Spinal cord (tissue), 10 donors: ENCODE data around the gene SOWAHA. TPM values are rescaled to one million over a fixed set of nuclear protein-coding genes. Genes with fewer than 3 reads are reported as not detected.

Experiments used
- DNase-seq, 6 donors: peaks; one replicate each; pipeline versions ENCODE4 v3.0.0 to v3.0.0-alpha.2; 2013 to 2015; ENCODE audit warnings: low spot score in 6 of 6, low read depth in 4 of 6
- H3K27ac ChIP-seq: one replicate; pipeline ENCODE4 v1.5.1; 2013; ENCODE audit warnings: low read depth, low read length, control low read depth
- H3K27me3 ChIP-seq: one replicate; pipeline ENCODE4 v1.6.1; 2013; ENCODE audit warnings: low read length; ENCODE audit not compliant: control insufficient read depth, insufficient read depth
- H3K36me3 ChIP-seq: one replicate; pipeline ENCODE4 v1.6.1; 2013; ENCODE audit warnings: low read length; ENCODE audit not compliant: control insufficient read depth, insufficient read depth
- H3K4me1 ChIP-seq: one replicate; pipeline ENCODE4 v1.6.1; 2013; ENCODE audit warnings: low read length; ENCODE audit not compliant: control insufficient read depth, insufficient read depth
- H3K4me3 ChIP-seq: one replicate; pipeline ENCODE4 v1.5.1; 2013; ENCODE audit warnings: low read depth, low read length, control low read depth
- H3K9me3 ChIP-seq: one replicate; pipeline ENCODE4 v1.6.1; 2013; ENCODE audit warnings: low read length; ENCODE audit not compliant: control insufficient read depth, insufficient read depth
- WGBS: methylation state at CpG from one replicate; pipeline ENCODE4 v1.1.5; 2013; ENCODE audit warnings: missing lambda C conversion rate; ENCODE audit not compliant: insufficient coverage; 5-methylcytosine and 5-hydroxymethylcytosine counted together
- polyA plus RNA-seq, 2 donors: library from polyadenylated mRNA; unstranded; fragments of 120-200 nt; gene quantifications; one replicate each; pipeline ENCODE4 v1.2.1, GENCODE V29; 2013; ENCODE audit not compliant: insufficient read length in 2 of 2
- total RNA-seq, 2 donors: library from RNA; depleted of rRNA in 1 of 2; stranded (reverse); fragments of 120-200 nt in 1 of 2; fragments of >200 nt in 1 of 2; gene quantifications; one replicate each; pipeline versions ENCODE4 v1.2.3 to v1.2.4, GENCODE V29; 2013 to 2014
- donor health status: healthy.

The SOWAHA gene
- total and polyA plus RNA-seq, 4 donors, result 1.2 to 5.8 (median 4.4) TPM

DNA sequence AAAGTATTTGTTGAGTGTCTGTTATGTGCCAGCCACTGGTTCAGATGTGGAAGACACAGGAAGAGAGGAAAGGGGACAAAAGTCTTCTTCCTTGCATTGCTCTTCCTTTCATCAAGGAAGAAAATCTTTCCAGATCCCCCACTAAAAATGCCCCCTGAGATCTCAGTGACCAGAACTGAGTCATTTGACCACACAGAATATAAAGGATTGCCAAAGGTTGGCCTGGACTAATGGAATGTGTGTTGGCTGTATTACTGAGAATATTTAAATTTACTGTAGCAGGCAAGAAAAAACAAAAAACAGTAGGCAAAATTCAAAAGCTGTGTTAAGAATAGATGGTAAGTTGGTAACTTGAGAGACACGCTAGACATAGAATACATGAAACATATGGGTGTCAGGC is 26.0 kb upstream of the SOWAHA start:
- H3K36me3 ChIP-seq, result no peaks in the 10 kb centered on the region
- WGBS, result 100% methylated on average over 1 of the region's 1 CpG
- H3K9me3 ChIP-seq, result no peaks in the 10 kb centered on the region
- H3K27me3 ChIP-seq, result no peaks in the 10 kb centered on the region
- no peak for DNase-seq
- H3K27ac ChIP-seq, result no peak overlapping the region
- H3K4me3 ChIP-seq, result no peak overlapping the region
- peaks cover 13% of the 10 kb centered on the region for H3K4me1 ChIP-seq

GRCh38 chr5:132788508-132788907 is 24.6 kb upstream of the SOWAHA start:
- Histone ChIP-seq H3K9me3 (no peaks in the 10 kb centered on the region), H3K27ac (no peak overlapping the region), H3K4me1 (peaks cover 13% of the 10 kb centered on the region), H3K4me3 (no peak overlapping the region), H3K27me3 (no peaks in the 10 kb centered on the region), H3K36me3 (no peaks in the 10 kb centered on the region)
- no CpG with 5 or more reads among the region's 1 CpG for WGBS
- DNase-seq, result no peak

DNA sequence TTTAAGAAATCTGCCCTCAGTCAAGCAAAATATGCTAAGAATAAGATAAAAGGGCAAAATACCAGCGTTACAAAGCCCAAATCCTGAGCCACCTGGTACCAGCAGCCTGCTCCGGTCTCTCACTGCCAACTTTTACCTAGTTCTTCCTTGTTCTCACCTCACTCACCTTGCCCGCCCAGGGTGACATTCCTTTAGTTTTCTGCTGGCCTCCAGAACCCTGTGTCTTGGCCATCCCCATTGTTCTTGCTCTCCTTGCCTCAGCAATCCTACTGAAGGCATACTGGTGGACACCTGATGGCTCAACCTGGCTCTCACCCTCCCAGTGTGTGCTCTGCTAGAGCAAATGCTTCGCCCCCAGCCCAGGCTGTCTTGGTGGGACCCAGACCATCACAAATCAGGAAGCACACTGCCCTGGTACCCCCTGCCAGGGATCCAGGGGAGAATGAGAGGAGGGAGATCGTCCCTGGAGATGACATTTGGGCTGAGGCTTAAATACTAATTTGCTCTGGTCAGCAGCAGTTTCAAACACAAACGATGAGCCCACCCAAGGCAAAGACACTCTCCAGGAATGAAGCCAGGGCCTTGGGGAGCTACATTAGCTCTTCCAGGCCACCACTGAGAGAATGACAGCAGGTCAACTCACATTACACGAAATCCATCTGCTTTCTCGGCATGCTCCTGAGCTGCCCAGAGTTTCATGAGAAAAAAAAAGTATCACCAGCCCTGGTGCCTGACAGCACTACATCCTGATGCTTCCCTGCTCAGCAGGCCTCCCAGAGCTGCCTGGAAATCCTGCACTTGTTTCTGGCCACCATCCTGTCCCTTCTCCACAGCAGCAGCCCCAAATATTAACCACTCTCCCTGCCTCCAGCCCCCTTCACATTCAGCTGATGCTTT is 23.9 kb upstream of the SOWAHA start:
- Histone ChIP-seq H3K27me3 (no peaks in the 10 kb centered on the region), H3K27ac (peak overlapping the region; percentile 8), H3K4me1 (peaks cover 13% of the 10 kb centered on the region), H3K4me3 (no peak overlapping the region), H3K9me3 (no peaks in the 10 kb centered on the region), H3K36me3 (no peaks in the 10 kb centered on the region)
- peak in 1 of 6 donors; percentile 46 for DNase-seq
- 58% methylated on average over 6 of the region's 8 CpGs for WGBS

DNA sequence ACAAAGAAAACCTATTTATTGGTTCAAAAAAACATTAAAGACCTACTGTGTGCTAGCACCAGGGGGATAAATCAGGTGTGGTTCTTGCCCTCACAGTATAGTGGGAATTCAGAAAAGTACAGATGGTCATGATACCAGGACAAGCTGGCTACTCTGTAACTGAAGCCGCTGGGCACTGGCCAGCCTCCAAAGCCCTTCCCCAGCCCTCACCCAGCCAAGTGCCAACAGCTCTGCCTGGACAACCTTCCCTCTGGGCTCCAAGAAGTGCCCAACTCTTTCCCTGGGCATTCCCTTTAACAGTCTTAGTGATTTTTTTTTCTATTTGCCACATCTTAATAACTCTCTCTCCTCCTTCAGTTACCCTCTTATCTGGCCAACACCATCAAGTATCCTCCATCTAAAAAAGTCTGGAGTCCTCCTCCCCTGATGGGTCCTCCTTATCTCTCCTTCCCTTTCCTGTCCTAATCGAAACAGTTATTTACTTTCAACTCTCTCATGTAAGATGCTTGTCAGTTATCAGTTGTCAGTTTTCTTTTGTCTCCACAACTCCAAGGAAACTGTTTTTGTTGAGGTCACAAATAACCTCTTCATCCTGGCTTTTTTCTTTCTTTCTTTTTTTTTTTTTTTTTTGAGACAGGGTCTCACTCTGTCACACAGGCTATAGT is 22.8 kb upstream of the SOWAHA start:
- DNase-seq, result peak in 2 of 6 donors; percentile 48 to 62
- WGBS, result 43% methylated on average over 1 of the region's 2 CpGs
- no peak overlapping the region for H3K27ac ChIP-seq

DNA sequence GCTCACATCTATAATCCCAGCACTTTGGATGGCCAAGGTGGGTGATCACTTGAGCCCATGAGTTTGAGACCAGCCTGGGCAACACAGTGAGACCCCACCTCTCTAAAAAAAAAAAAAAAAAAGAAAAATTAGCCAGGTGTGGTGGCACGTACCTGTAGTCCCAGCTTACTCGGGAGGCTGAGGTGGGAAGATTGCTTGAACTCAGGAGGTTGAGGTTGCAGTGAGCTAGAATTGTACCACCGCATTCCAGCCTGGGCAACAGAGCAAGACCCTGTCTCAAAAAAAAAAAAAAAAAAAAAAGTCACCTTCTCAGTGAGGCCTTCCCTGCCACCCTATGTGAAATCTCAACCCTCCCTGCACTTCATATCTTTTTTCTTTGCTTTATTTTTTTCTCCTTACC is 22.1 kb upstream of the SOWAHA start:
- Histone ChIP-seq H3K27ac (no peak overlapping the region), H3K9me3 (no peaks in the 10 kb centered on the region), H3K4me1 (peaks cover 13% of the 10 kb centered on the region), H3K36me3 (no peaks in the 10 kb centered on the region), H3K4me3 (no peak overlapping the region), H3K27me3 (no peaks in the 10 kb centered on the region)
- DNase-seq, result no peak
- 100% methylated on average over 2 of the region's 3 CpGs for WGBS

More for the DNA sequence above, 22.8 kb upstream of the SOWAHA start:
- Histone ChIP-seq H3K36me3 (no peaks in the 10 kb centered on the region), H3K4me1 (peaks cover 13% of the 10 kb centered on the region), H3K9me3 (no peaks in the 10 kb centered on the region), H3K27me3 (no peaks in the 10 kb centered on the region), H3K4me3 (no peak overlapping the region)

GRCh38 chr5:132797651-132798050 is 15.5 kb upstream of the SOWAHA start:
- H3K9me3 ChIP-seq, result no peaks in the 10 kb centered on the region
- no peak overlapping the region for H3K4me3 ChIP-seq
- no peaks in the 10 kb centered on the region for H3K27me3 ChIP-seq
- peak in 2 of 6 donors; percentile 22 to 71 for DNase-seq
- H3K27ac ChIP-seq, result peak overlapping the region; percentile 35
- no peaks in the 10 kb centered on the region for H3K36me3 ChIP-seq
- peaks cover 14% of the 10 kb centered on the region for H3K4me1 ChIP-seq
- WGBS, result 39% methylated on average over 2 of the region's 2 CpGs

- 94% methylated on average over 2 of the region's 2 CpGs for WGBS
These were observed 13.7 kb upstream of the SOWAHA start for GRCh38 chr5:132799392-132799791.

DNA sequence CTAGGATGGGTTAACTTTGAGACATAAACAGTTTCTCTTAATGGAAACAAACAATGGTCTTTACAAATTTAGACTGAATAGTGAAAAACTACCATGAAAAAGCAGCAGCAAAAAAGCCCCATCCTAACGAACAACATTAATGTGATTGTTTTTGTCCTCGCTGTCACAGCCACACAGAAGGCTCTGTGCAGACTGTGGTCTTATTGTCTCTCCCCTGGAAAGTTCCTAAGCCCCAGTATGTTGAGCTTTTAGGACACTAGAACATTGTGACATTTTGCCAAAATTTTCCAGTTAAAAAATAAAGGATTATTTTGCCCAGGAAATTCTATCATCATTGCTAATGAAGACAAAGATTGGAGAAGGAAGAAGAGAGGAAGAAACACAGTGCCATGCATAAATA is 12.6 kb upstream of the SOWAHA start:
- Histone ChIP-seq H3K27ac (peak overlapping the region; percentile 65), H3K36me3 (no peaks in the 10 kb centered on the region), H3K4me1 (peaks cover 14% of the 10 kb centered on the region), H3K9me3 (no peaks in the 10 kb centered on the region), H3K27me3 (no peaks in the 10 kb centered on the region), H3K4me3 (no peak overlapping the region)
- peak in 2 of 6 donors; percentile 63 for DNase-seq
- WGBS, result 10% methylated on average over 2 of the region's 2 CpGs

More at GRCh38 chr5:132799392-132799791, 13.7 kb upstream of the SOWAHA start:
- Histone ChIP-seq H3K36me3 (no peaks in the 10 kb centered on the region), H3K4me1 (peaks cover 14% of the 10 kb centered on the region), H3K9me3 (no peaks in the 10 kb centered on the region), H3K4me3 (no peak overlapping the region), H3K27ac (no peak overlapping the region), H3K27me3 (no peaks in the 10 kb centered on the region)
- no peak for DNase-seq

DNA sequence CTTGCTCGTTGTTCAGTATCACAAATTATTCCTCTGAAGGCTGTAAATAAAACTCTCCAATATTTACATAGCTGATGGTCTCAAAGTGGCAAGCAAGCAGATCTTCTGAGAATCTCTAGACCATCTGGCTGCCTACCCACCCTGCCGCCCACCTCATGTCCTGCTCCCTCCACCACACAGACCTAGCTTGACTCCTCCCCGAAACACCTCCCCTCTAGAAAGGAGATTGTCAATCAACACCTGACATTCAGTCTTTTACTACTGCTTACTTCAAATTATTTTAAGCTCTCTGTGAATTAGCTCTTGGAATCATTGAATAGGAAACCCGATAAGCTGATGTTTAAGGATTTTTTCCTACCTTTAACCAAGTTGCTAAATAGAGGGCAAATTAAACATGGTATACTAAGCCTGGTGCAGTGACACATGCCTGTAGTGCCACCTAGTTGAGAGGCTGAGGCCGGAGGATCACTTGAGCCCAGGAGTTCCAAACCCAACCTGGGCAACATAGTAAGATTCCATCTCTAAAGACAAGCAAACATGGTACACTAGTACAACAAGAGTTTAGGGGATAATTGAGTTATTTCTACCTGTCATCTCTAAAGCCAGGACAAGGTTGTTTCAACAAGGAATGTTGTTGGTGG is 10.9 kb upstream of the SOWAHA start:
- 78% methylated on average over 2 of the region's 5 CpGs for WGBS
- Histone ChIP-seq H3K9me3 (no peaks in the 10 kb centered on the region), H3K27ac (no peak overlapping the region), H3K36me3 (no peaks in the 10 kb centered on the region), H3K4me1 (peaks cover 21% of the 10 kb centered on the region), H3K4me3 (no peak overlapping the region), H3K27me3 (no peaks in the 10 kb centered on the region)
- no peak for DNase-seq
